Measurements from ENCODE around the gene RBBP8NL. TPM values are rescaled to one million over a fixed set of nuclear protein-coding genes. Genes with fewer than 3 reads are reported as not detected.

Gene RBBP8NL
- polyA plus RNA-seq, 1 donor (not counting 4 experiments of a cell fraction or from before 2014, with no cell fraction given), result 0.13 TPM

- Histone ChIP-seq H3K4me3 (ENCODE audit: control insufficient read depth in 2 of 3, extremely low read depth in 1 of 3, insufficient read depth in 2 of 3, low read depth in 1 of 3, low read length in 3 of 3) (no peak overlapping the region), H3K36me3 (ENCODE audit: control insufficient read depth in 2 of 2, extremely low read depth in 1 of 2, insufficient read depth in 2 of 2, low read length in 2 of 2) (peaks cover 10 to 15% of the 10 kb centered on the region in 2 experiments), H4K20me1 (ENCODE audit: control insufficient read depth, extremely low read depth, insufficient read depth, low read length) (peaks cover 38% of the 10 kb centered on the region), H3K9ac (ENCODE audit: control insufficient read depth, extremely low read depth, insufficient read depth, low read length) (no peak overlapping the region), H2AFZ (ENCODE audit: control insufficient read depth, low read length) (no peak overlapping the region), H3K27me3 (ENCODE audit: control insufficient read depth, extremely low read depth, insufficient read depth, low read length) (no peaks in the 10 kb centered on the region), H3K79me2 (ENCODE audit: control insufficient read depth, insufficient read depth, low read length) (peaks cover 60% of the 10 kb centered on the region), H3K9me1 (ENCODE audit: control insufficient read depth, extremely low read depth, insufficient read depth, low read length) (no peaks in the 10 kb centered on the region), H3K27ac (ENCODE audit: control insufficient read depth, insufficient read depth, low read length) (no peak overlapping the region), H3K4me2 (ENCODE audit: control insufficient read depth, extremely low read depth, insufficient read depth, low read depth, low read length) (no peak overlapping the region), H3K4me1 (ENCODE audit: control insufficient read depth, extremely low read depth, insufficient read depth, low read length) (peaks cover 69% of the 10 kb centered on the region), H3K9me3 (ENCODE audit: control insufficient read depth, low read depth, low read length) (no peaks in the 10 kb centered on the region)
- FAIRE-seq (no peak), DNase-seq (ENCODE audit: low read depth, low spot score) (no peak)
- dilution Hi-C loops (cut with MboI; ENCODE audit: extremely low pct_ligation_motif_present, low sequenced_read_pairs), result no loop called here
- TF ChIP-seq CTCF (optimal IDR thresholded peaks at IDR 0.05 in 1 of 3, IDR thresholded peaks at IDR 0.05 in 1 of 3, conservative IDR thresholded peaks at IDR 0.05 in 1 of 3; ENCODE audit: extremely low read depth in 1 of 3, insufficient read depth in 2 of 3, low read length in 3 of 3) (no peak), EZH2 (IDR thresholded peaks at IDR 0.05; ENCODE audit: low read length) (no peak)
Measured at GRCh38 chr20:62362590-62362940, 64.8 kb downstream of the RBBP8NL start.

GRCh38 chr20:62361799-62362589 lies 65.3 kb downstream of the RBBP8NL start:
- Histone ChIP-seq H3K79me2 (ENCODE audit: control insufficient read depth, insufficient read depth, low read length) (peaks cover 63% of the 10 kb centered on the region), H3K9me1 (ENCODE audit: control insufficient read depth, extremely low read depth, insufficient read depth, low read length) (no peaks in the 10 kb centered on the region), H2AFZ (ENCODE audit: control insufficient read depth, low read length) (no peak overlapping the region), H3K27ac (ENCODE audit: control insufficient read depth, insufficient read depth, low read length) (no peak overlapping the region), H4K20me1 (ENCODE audit: control insufficient read depth, extremely low read depth, insufficient read depth, low read length) (peaks cover 38% of the 10 kb centered on the region), H3K4me3 (ENCODE audit: control insufficient read depth in 2 of 3, extremely low read depth in 1 of 3, insufficient read depth in 2 of 3, low read depth in 1 of 3, low read length in 3 of 3) (no peak overlapping the region), H3K9ac (ENCODE audit: control insufficient read depth, extremely low read depth, insufficient read depth, low read length) (no peak overlapping the region), H3K4me2 (ENCODE audit: control insufficient read depth, extremely low read depth, insufficient read depth, low read depth, low read length) (no peak overlapping the region), H3K4me1 (ENCODE audit: control insufficient read depth, extremely low read depth, insufficient read depth, low read length) (peaks cover 73% of the 10 kb centered on the region), H3K36me3 (ENCODE audit: control insufficient read depth in 2 of 2, extremely low read depth in 1 of 2, insufficient read depth in 2 of 2, low read length in 2 of 2) (peaks cover 10 to 15% of the 10 kb centered on the region in 2 experiments), H3K27me3 (ENCODE audit: control insufficient read depth, extremely low read depth, insufficient read depth, low read length) (no peaks in the 10 kb centered on the region), H3K9me3 (ENCODE audit: control insufficient read depth, low read depth, low read length) (no peaks in the 10 kb centered on the region)
- no peak for DNase-seq (ENCODE audit: low read depth, low spot score)
- FAIRE-seq, result no peak
- TF ChIP-seq CTCF (optimal IDR thresholded peaks at IDR 0.05 in 1 of 3, IDR thresholded peaks at IDR 0.05 in 1 of 3, conservative IDR thresholded peaks at IDR 0.05 in 1 of 3; ENCODE audit: extremely low read depth in 1 of 3, insufficient read depth in 2 of 3, low read length in 3 of 3) (no peak), EZH2 (IDR thresholded peaks at IDR 0.05; ENCODE audit: low read length) (no peak)
- dilution Hi-C loops (cut with MboI; ENCODE audit: extremely low pct_ligation_motif_present, low sequenced_read_pairs), result no loop called here
